ENCODE results near the gene GNAI2. TPM values are rescaled to one million over a fixed set of nuclear protein-coding genes. Genes with fewer than 3 reads are reported as not detected.

The GNAI2 gene
- total RNA-seq, 1 donor from 2014 or later = 281 TPM

DNA sequence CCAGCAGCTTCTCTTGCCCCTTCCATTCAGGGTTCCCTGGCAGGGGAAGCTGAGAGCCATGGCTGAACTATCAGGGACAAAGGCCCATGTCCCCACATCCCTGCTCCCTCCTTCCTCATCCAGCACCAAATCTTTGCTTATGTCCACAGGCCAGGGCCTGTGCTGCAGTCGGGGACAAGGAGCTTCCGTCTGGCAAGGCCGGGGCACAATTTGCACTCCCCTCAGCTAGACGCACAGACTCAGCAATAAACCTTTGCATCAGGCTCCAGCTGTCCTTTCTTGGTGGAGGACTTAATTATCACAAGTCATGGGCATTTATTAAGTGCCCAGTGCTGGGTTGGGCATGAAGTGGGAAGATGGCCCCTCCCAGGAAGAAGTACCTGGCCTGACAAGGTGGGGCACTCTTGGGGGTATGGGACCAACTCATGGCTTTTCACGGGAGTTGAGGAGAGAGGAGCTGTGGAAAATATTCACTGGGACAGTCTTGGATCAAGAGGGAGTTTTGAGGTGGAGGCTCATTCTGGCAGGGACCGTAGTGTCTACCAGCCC, 39.7 kb upstream of the GNAI2 start:
- no peaks in the 10 kb centered on the region for H3K9me3 Mint-ChIP-seq
- no peaks in the 10 kb centered on the region for H3K36me3 Mint-ChIP-seq (ENCODE audit: low read depth)
- intact Hi-C loops (cut with micrococcal nuclease) = no loop called here
- ChIA-PET CTCF (interaction anchor here (2.1 to 3.9 kb wide), 3 partner anchors 23 to 76 kb away, joined by 5 to 34 read pairs (median 13); no protein-coding TSS in a partner anchor), POLR2A (no interaction called here)
- no peak for ATAC-seq (ENCODE audit: low read depth)
- peaks cover 23% of the 10 kb centered on the region for H3K27me3 Mint-ChIP-seq
- H3K27ac Mint-ChIP-seq = no peak overlapping the region
- peaks cover 18% of the 10 kb centered on the region for H3K4me1 Mint-ChIP-seq
- no peak for TF ChIP-seq CTCF (IDR thresholded peaks at IDR 0.05)
- no peak for DNase-seq
- no peak overlapping the region for H3K4me3 Mint-ChIP-seq

DNA sequence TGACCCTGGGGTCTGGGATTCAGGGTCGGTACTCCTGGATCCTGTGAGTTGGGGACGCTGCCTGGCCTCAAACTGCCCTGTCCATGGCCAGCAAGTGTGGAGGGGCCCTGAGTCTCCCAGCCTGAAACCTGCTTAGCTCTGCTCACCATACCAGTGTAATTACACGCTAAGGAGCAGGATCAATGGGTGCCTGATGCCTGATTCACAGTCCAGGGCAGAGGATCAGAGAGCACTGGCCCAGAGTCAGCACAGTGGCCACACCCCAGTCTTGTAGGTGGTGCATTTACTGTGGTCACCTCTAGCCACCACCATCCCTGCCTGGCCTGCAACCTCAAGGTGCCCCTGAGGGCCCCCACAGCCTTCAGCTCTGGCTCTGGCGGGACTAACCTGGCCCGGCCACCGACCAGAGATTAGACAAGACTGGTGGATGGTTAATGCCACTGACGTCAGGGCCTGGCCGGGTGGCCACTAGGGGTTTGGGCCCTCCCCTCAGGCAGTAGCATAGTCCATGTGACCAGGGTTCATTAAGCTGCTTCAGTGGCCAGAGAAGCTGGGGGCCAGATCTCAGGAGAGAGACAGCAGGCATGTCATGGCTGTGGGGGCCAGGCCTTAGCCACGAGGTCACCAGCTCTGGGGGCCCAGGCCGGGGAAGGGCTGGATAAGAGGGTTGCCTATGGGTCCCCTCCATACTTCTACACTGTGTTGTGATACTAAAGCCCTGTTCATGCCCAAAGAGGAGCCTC, 34.3 kb upstream of the GNAI2 start:
- Mint-ChIP-seq H3K27me3 (peaks cover 42% of the 10 kb centered on the region), H3K36me3 (ENCODE audit: low read depth) (no peaks in the 10 kb centered on the region)
- ATAC-seq (ENCODE audit: low read depth) = no peak

GRCh38 chr3:50202353-50203112, 33.5 kb upstream of the GNAI2 start:
- POLR2A ChIA-PET = interaction anchor here (0.6 kb wide), 1 partner anchor 22 kb away, joined by 4 read pairs; no protein-coding TSS in a partner anchor
- H3K4me3 Mint-ChIP-seq = no peak overlapping the region
- H3K27me3 Mint-ChIP-seq = peaks cover 48% of the 10 kb centered on the region
- H3K36me3 Mint-ChIP-seq (ENCODE audit: low read depth) = no peaks in the 10 kb centered on the region
- H3K27ac Mint-ChIP-seq = no peak overlapping the region
- H3K4me1 Mint-ChIP-seq = peaks cover 2% of the 10 kb centered on the region
- no peak for TF ChIP-seq CTCF (IDR thresholded peaks at IDR 0.05)
- no peak for DNase-seq
- ATAC-seq (ENCODE audit: low read depth) = no peak
- intact Hi-C loops (cut with micrococcal nuclease) = no loop called here
- no peaks in the 10 kb centered on the region for H3K9me3 Mint-ChIP-seq
- CTCF ChIA-PET = interaction anchor here (1.6 kb wide), 1 partner anchor 23 kb away, joined by 4 read pairs; no protein-coding TSS in a partner anchor

More for the DNA sequence above, 34.3 kb upstream of the GNAI2 start:
- peaks cover 2% of the 10 kb centered on the region for H3K4me1 Mint-ChIP-seq
- H3K27ac Mint-ChIP-seq = no peak overlapping the region
- DNase-seq = no peak
- no peak for TF ChIP-seq CTCF (IDR thresholded peaks at IDR 0.05)
- CTCF ChIA-PET = interaction anchor here (1.6 kb wide), 1 partner anchor 24 kb away, joined by 4 read pairs; no protein-coding TSS in a partner anchor
- intact Hi-C loops (cut with micrococcal nuclease) = no loop called here
- no peaks in the 10 kb centered on the region for H3K9me3 Mint-ChIP-seq
- POLR2A ChIA-PET = interaction anchor here (0.6 kb wide), 1 partner anchor 22 kb away, joined by 4 read pairs; no protein-coding TSS in a partner anchor
- H3K4me3 Mint-ChIP-seq = no peak overlapping the region

GRCh38 chr3:50203113-50203808, 32.7 kb upstream of the GNAI2 start:
- DNase-seq (no peak), ATAC-seq (ENCODE audit: low read depth) (no peak)
- Mint-ChIP-seq H3K4me3 (no peak overlapping the region), H3K36me3 (ENCODE audit: low read depth) (no peaks in the 10 kb centered on the region), H3K4me1 (peaks cover 2% of the 10 kb centered on the region), H3K9me3 (no peaks in the 10 kb centered on the region), H3K27me3 (peaks cover 50% of the 10 kb centered on the region), H3K27ac (no peak overlapping the region)
- POLR2A ChIA-PET = no interaction called here
- CTCF ChIA-PET = interaction anchor here (1.0 to 1.6 kb wide), 2 partner anchors 22 to 43 kb away, joined by 3 to 4 read pairs; no protein-coding TSS in a partner anchor
- intact Hi-C loops (cut with micrococcal nuclease) = no loop called here
- no peak for TF ChIP-seq CTCF (IDR thresholded peaks at IDR 0.05)
